ENCODE results near the gene GALNT15.

DNA sequence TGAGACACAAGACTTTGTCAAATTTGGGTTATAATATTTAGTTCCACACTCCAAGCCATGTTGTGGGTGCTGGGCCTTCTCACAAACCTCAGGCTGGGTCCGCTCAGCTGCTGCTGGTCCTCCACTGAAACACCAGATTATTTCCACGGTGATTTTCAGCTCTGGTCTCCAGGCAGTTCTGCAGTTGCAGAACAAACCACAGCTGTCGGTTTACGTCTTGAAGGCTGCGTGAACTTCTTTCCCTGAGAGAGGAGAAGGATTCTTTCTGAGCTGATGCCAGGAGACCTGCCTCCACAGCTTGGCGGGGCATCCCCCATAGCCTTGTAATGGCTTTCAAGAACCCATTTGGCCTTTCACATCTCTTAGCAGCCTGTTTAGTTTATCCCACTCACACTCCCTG lies 16.2 kb downstream of the GALNT15 start:
- TF ChIP-seq, protein P1, sequence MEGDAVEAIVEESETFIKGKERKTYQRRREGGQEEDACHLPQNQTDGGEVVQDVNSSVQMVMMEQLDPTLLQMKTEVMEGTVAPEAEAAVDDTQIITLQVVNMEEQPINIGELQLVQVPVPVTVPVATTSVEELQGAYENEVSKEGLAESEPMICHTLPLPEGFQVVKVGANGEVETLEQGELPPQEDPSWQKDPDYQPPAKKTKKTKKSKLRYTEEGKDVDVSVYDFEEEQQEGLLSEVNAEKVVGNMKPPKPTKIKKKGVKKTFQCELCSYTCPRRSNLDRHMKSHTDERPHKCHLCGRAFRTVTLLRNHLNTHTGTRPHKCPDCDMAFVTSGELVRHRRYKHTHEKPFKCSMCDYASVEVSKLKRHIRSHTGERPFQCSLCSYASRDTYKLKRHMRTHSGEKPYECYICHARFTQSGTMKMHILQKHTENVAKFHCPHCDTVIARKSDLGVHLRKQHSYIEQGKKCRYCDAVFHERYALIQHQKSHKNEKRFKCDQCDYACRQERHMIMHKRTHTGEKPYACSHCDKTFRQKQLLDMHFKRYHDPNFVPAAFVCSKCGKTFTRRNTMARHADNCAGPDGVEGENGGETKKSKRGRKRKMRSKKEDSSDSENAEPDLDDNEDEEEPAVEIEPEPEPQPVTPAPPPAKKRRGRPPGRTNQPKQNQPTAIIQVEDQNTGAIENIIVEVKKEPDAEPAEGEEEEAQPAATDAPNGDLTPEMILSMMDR (conservative IDR thresholded peaks at IDR 0.05): no peak
- no peak for TF ChIP-seq EZH2 (IDR thresholded peaks at IDR 0.05; ENCODE audit: low read depth)
